ENCODE results near the gene ALDH1A1.

The ALDH1A1 gene

DNA sequence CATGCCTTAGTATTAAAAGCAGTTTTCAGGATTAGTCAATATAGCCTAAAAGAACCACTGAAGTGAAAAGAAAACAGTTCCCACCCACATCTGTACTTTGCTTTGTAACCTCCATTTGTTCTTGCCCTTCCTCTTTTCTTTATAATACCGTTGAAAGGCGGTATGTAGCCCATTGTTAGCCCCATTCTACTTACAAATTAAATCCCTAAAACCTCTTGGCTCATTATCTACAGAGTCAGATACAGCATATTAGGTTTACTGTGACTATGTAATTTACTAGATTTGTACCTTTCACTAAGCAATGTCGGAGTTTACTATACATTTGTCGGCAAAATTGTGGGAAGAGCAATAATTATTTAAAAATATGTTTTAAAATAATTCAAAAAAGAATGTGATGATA is 17.3 kb downstream of the ALDH1A1 start (continued):
- TF ChIP-seq, protein P1, sequence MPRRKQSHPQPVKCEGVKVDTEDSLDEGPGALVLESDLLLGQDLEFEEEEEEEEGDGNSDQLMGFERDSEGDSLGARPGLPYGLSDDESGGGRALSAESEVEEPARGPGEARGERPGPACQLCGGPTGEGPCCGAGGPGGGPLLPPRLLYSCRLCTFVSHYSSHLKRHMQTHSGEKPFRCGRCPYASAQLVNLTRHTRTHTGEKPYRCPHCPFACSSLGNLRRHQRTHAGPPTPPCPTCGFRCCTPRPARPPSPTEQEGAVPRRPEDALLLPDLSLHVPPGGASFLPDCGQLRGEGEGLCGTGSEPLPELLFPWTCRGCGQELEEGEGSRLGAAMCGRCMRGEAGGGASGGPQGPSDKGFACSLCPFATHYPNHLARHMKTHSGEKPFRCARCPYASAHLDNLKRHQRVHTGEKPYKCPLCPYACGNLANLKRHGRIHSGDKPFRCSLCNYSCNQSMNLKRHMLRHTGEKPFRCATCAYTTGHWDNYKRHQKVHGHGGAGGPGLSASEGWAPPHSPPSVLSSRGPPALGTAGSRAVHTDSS (tag by site-specific recombination; IDR thresholded peaks at IDR 0.05), result no peak
- no peak for TF ChIP-seq ZNF404 (tag by site-specific recombination; IDR thresholded peaks at IDR 0.05)

GRCh38 chr9:72933730-72934665 is 18.9 kb downstream of the ALDH1A1 start:
- TF ChIP-seq ZNF214 (tag by site-specific recombination; IDR thresholded peaks at IDR 0.05; ENCODE audit: borderline replicate concordance), result no peak
- TF ChIP-seq ZNF776 (tag by site-specific recombination; IDR thresholded peaks at IDR 0.05; ENCODE audit: borderline replicate concordance), result no peak
- no peak for TF ChIP-seq ZNF133 (tag by site-specific recombination; IDR thresholded peaks at IDR 0.05)
- TF ChIP-seq, protein P2, sequence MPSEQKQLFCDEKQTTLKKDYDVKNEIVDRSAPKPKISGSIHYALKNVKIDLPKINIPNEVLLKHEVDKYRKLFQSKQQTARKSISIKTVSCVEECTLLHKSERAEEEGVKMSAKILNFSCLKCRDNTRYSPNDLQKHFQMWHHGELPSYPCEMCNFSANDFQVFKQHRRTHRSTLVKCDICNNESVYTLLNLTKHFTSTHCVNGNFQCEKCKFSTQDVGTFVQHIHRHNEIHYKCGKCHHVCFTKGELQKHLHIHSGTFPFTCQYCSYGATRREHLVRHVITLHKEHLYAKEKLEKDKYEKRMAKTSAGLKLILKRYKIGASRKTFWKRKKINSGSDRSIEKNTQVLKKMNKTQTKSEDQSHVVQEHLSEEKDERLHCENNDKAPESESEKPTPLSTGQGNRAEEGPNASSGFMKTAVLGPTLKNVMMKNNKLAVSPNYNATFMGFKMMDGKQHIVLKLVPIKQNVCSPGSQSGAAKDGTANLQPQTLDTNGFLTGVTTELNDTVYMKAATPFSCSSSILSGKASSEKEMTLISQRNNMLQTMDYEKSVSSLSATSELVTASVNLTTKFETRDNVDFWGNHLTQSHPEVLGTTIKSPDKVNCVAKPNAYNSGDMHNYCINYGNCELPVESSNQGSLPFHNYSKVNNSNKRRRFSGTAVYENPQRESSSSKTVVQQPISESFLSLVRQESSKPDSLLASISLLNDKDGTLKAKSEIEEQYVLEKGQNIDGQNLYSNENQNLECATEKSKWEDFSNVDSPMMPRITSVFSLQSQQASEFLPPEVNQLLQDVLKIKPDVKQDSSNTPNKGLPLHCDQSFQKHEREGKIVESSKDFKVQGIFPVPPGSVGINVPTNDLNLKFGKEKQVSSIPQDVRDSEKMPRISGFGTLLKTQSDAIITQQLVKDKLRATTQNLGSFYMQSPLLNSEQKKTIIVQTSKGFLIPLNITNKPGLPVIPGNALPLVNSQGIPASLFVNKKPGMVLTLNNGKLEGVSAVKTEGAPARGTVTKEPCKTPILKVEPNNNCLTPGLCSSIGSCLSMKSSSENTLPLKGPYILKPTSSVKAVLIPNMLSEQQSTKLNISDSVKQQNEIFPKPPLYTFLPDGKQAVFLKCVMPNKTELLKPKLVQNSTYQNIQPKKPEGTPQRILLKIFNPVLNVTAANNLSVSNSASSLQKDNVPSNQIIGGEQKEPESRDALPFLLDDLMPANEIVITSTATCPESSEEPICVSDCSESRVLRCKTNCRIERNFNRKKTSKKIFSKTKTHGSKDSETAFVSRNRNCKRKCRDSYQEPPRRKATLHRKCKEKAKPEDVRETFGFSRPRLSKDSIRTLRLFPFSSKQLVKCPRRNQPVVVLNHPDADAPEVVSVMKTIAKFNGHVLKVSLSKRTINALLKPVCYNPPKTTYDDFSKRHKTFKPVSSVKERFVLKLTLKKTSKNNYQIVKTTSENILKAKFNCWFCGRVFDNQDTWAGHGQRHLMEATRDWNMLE (tag by site-specific recombination; conservative IDR thresholded peaks at IDR 0.05; ENCODE audit: low read depth), result no peak
- TF ChIP-seq ZNF239 (tag by site-specific recombination; IDR thresholded peaks at IDR 0.05), result no peak
- no peak for TF ChIP-seq ZNF248 (tag by site-specific recombination; IDR thresholded peaks at IDR 0.05)
- no peak for TF ChIP-seq PRDM4 (tag by site-specific recombination; IDR thresholded peaks at IDR 0.05)
- no peak for TF ChIP-seq SETDB1 (IDR thresholded peaks at IDR 0.05; ENCODE audit: insufficient read length, low read length)
- no peak for TF ChIP-seq ZNF138 (tag by site-specific recombination; IDR thresholded peaks at IDR 0.05; ENCODE audit: borderline replicate concordance)
- no peak for TF ChIP-seq TSHZ1 (tag by site-specific recombination; IDR thresholded peaks at IDR 0.05; ENCODE audit: borderline replicate concordance)
- Histone ChIP-seq H3K36me3 (ENCODE audit: control insufficient read depth in 2 of 2, insufficient read depth in 1 of 2, low read length in 2 of 2) (no peaks in the 10 kb centered on the region), H3K27ac (ENCODE audit: extremely low read depth, low read depth, low read length) (no peak overlapping the region), H3K4me1 (ENCODE audit: control insufficient read depth, insufficient read depth, low read length) (no peaks in the 10 kb centered on the region), H3K9me3 (ENCODE audit: control insufficient read depth, insufficient read depth, low read depth, low read length) (no peaks in the 10 kb centered on the region), H3K4me3 (ENCODE audit: low read depth, low read length) (no peak overlapping the region)
- ChIA-PET POLR2A (no interaction called here), CTCF (no interaction called here)

Measured in HEK293 (cell line).